Fibroblast of skin of scalp (primary cell): ENCODE measurements around the gene CAMTA1.
A peak's percentile ranks its signal among the peaks of the same experiment; 100 is the strongest.

ENCODE experiments used
- DNase-seq: peaks from one replicate; pipeline ENCODE4 v3.0.0-alpha.2; 2013

The CAMTA1 gene

DNA sequence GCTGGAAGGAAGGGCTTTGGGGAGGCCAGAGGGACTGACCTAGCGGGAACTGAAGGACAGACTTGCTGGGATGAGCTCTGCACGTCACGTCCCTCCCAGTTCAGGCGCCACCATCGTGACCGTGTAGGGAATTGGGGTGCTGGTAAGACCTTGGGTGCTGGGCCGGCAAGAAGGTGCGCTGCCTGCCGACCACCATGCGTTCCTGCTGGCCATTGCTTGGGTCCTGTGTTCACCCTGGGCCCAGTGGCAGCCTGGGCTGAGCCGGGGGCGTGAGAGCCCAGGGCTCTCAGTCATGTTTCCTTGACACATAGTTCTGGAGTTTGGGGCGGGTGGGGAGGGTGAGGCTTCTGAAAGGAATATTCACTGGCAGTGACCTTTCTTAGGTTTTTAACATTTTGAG, 176.0 kb downstream of the CAMTA1 start:
- no peak for DNase-seq

- no peak for DNase-seq
These were observed 176.7 kb downstream of the CAMTA1 start for GRCh38 chr1:6961905-6962477.

DNA sequence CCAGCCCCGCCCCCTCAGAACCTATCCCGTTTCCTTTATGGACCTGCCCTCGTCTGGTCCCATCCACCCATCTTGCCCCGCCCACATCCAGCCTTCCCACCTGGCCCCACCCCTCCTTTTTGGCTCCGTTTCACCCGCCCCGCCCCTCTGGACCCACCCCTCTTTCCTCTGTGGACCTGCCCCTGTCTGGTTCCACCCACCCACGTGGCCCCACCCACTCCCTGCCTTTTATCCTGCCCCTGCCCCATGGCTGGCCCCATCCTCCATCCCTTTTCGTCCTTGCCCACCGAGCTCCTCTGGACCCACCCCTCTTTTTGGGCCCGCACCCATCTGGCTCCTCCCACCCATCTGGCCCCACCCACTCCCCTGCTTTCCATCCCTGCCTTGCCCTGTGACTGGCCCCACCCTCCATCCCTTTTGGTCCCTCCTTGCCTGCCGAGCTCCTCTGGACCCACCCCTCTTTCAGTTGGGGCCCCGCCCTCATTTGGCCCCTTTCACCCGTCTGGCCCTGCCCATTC, 177.3 kb downstream of the CAMTA1 start:
- DNase-seq: no peak

GRCh38 chr1:6962996-6963911, 178.0 kb downstream of the CAMTA1 start:
- peak; percentile 13 for DNase-seq

DNA sequence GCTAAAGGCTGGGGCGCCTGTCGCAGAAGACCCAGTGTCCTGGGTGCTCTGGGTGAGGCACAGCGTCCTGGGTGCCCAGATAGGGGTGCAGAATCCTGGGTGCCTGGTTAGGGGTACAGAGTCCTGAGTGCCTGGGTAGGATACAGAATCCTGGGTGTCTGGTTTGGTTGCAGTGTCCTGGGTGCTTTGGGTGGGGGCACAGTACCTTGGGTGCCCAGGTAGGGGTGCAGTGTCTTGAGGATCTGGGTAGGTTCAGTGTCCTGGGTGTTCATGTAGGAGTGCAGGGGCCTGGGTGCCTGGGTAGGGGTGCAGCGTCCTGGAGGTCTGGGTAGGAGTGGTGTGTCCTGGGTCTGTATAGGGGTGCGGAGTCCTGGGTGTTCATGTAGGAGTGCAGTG, 178.7 kb downstream of the CAMTA1 start:
- DNase-seq: no peak

GRCh38 chr1:6965083-6965934, 180.1 kb downstream of the CAMTA1 start:
- no peak for DNase-seq

DNA sequence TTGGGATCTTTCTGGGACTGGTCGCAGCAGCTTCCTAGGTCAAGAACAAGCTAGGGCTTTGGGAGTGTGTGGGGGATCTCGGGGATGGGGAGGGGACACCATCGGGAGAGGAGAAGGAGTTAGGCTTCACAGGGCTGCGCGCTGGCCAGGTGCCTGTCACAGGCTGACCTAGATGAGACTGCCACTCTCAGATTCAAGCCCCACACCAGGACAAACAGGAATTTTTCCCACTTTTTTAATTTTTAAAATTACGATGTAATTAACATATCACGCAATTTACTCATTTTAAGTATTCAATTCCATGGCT, 180.6 kb downstream of the CAMTA1 start:
- DNase-seq: no peak

- no peak for DNase-seq
These were observed 181.1 kb downstream of the CAMTA1 start for GRCh38 chr1:6966326-6966725.

DNA sequence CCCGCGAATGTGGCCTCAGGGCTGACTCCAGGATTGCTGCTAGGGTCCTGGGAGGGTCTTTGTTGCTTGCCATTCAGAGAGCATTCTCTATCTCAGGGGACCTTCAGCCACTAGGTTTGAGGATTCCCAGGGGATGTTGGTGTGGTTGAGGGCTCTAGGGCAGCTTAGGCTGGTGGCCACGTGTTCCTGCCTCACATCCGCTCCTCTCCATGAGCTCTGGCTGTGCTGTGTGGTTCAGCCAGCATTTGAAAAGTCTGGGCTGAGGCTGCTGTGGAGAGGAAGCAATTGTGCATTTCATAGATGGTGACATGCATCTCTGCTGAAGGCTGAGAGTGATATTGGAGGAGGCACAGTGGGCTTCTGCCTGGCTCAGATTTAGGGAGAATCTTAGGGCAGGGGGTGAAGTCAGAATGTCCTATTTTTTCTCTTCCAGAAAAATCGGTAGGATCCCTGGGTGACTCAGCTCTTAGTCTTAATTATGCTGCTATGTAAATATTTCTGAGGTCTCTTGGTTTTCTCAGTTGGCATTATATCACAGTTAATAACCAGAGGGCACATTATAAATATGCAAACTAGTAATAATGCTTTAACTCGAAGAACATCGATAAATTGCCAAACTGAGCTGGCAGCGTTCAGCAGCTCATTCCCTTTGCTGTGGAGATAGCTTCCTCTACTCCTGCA, 182.3 kb downstream of the CAMTA1 start:
- DNase-seq: peak; percentile 52

DNA sequence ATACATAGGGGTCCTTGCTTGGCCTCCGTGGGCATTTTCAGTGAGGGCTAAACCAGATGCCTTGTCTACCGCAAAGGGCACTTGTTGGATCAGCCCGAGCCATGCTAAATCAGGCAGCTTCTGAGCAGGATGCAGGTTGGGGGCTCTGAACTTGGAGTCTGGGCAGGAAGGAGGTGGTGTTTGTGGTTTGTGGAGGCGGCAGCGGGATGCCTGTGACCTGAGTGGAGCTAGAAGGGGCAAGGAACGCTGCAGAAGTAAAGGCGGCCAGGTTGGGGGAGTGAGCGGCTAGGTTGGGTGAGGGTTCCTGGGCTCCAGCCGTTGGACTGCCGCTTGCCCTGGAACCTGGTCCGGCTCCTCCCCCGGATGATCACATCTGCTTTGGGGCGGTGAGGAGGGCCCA, 183.9 kb downstream of the CAMTA1 start:
- DNase-seq: no peak

GRCh38 chr1:6969762-6970161, 184.5 kb downstream of the CAMTA1 start:
- DNase-seq: no peak

- no peak for DNase-seq
These were observed 185.0 kb downstream of the CAMTA1 start for GRCh38 chr1:6970221-6970620.

GRCh38 chr1:6971048-6971447, 185.8 kb downstream of the CAMTA1 start:
- peak; percentile 21 for DNase-seq

DNA sequence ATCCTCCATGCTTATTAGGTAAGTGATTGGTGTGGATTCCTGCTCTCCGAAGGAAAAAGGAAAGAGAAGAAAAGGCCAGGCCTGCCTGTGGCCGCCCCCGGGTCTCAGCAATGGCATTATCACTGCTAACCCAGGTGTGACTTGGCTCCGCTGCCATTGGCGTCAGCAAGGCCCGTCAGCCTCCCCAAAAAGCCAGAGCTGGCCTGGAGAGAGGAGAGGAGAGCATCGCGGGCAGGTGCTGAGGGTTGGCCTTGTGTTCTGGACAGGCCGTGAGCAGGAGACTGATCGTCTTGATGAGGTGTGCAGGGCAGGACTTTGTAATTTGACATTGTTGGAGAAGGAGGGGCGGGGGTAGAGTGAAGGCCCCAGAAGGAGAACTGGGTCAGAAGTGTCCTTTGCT, 186.4 kb downstream of the CAMTA1 start:
- DNase-seq: no peak

DNA sequence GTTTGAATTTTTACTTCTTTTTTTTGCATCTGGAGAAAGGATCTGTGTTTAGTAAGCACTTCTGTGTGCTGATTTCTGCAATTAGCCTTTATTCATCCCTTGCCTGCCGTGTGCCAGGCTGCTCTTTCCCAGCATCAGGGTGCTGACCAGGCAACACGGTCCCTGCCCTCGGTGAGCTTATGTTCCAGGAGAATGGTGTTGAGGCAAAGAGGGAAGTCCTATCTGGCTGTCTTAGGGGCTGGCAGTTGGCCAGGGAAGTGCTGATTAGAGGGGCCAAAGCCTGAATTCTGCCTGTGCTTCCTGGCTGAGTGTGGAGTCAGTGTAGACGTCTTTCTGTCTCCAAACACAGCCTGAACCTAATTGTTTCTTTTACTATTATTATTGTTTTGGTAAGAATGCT, 187.1 kb downstream of the CAMTA1 start:
- DNase-seq: no peak

DNA sequence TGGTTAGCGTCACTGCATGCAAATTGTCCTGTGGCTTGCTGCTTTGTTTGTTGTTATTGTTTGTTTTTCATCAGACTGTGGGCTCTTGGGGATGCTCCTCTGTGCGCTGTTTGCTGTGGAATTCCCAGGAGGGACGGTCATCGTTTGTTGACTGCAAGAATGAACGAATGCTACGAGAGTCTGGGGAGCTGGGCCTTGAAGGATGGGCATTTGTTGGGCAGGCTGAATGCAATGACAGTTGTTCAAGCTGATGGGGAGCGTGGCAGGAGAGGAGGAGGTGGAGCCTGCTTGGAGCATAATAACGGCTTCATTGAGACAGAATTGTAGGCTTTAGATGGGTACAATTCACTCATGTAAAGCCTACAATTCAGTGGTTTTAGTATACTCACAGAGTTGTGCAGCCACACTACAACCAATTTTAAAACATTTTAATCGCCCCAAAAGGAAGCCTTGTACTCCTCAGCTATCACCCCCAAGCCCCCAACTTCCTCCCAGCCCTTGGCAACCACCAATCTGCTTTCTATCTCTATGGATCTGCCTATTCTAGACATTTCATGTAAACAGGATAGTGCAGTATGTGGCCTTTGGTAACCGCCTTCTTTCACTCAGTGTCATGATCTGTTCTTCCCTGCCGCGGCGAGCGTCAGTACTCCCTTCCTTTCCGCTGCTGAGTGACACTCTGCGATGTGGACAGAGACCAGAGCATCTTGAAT, 190.2 kb downstream of the CAMTA1 start:
- no peak for DNase-seq

GRCh38 chr1:6976044-6976375, 190.8 kb downstream of the CAMTA1 start:
- DNase-seq: no peak

- DNase-seq: no peak
These were observed 193.9 kb downstream of the CAMTA1 start for GRCh38 chr1:6979003-6979613.

DNA sequence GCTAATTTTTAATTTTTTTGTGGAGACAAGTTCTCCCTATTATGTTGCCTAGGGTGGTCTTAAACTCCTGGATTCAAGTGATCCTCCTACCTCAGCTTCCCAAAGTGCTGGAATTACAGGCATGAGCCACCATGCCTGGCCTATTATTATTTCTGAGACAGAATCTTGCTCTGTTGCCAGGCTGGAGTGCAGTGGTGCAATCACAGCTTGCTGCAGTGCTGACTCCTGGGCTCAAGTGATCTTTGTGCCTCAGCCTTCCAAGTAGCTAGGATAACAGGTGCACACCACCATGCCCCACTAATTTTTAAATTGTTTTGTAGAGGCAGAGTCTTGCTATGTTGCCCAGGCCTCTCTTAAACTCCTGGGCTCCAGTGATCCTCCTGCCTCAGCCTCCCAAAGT, 196.3 kb downstream of the CAMTA1 start:
- DNase-seq: no peak

DNA sequence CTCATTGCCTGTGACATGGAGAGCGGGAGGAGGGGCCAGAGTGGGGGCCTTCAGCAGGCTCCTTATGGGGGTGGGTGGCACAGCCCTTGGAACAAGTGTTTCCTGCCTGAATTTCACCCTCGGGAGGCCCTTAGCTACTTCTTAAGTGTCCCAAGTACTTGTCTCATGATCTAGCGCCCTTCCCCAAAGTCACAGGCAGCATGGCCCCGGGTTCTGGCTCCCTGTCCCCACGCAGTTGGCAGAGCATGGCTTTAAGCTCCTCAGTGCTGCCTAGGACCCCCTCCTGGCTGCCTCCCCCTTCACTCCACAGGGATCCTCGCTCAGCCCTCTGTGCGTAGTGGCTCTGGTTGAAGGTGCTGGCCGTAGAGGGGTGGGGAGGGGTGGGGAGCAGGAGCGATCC, 197.2 kb downstream of the CAMTA1 start:
- no peak for DNase-seq

DNA sequence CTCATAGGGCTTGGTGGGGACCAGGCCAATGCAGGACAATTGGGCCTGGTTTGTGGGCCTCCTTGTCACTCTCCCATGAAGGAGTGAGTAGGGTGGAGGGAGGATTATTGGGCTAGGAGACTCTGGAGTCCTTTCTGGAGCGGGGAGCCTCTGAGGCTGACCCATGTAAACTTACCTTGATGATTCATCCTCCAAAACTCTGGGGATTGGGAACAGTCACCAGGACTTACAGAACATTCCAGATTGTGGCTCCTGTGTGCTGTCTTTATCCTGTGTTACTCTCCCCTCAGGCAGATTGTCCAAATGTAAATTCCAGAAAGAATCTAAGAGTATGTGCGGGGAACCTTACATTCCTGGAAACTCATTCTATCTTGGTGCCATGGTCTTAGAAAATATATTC, 197.6 kb downstream of the CAMTA1 start:
- no peak for DNase-seq

DNA sequence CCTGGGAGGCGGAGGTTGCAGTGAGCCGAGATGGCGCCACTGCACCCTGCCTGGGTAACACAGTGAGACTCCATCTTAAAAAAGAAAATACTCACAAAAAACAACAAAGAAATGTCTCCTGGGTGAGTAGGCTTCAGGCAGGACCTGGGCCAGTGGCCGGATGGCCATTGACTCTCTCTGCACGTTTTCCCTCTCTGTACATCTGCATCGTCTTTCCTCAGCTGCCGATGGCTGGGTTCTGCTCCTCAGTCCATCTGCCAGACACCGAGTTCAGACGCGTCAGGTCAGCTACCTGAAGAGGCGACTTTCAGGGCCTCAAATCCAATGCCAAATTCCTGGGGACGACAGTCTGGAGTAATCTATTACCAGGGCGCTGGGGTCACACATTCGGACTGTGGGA, 199.3 kb downstream of the CAMTA1 start:
- DNase-seq: no peak
